Mesenchymal stem cell (in vitro differentiated cells and primary cell): Measurements from ENCODE around the gene NTRK3.

Experiments
- DNase-seq: peaks from one replicate; pipeline ENCODE4 v3.0.0-alpha.2; 2013
- H2AFZ ChIP-seq: one replicate; pipeline ENCODE4 v1.6.1; 2013; ENCODE audit warnings: low read depth, mild to moderate bottlenecking, control low read depth, inconsistent platforms, low read length, moderate library complexity
- H2AK5ac ChIP-seq: 2 replicates; pipeline ENCODE4 v1.6.1; 2013; ENCODE audit warnings: low read length, moderate library complexity, mild to moderate bottlenecking, inconsistent platforms; ENCODE audit not compliant: severe bottlenecking
- H2BK120ac ChIP-seq: one replicate; pipeline ENCODE4 v1.6.1; 2013; ENCODE audit warnings: low read depth, mild to moderate bottlenecking, inconsistent platforms, low read length, moderate library complexity
- H2BK12ac ChIP-seq, 2 experiments: one replicate each; pipeline ENCODE4 v1.6.1; 2013; ENCODE audit warnings: inconsistent platforms in 2 of 2, low read length in 2 of 2, mild to moderate bottlenecking in 2 of 2, moderate library complexity in 2 of 2, control low read depth in 1 of 2
- H2BK15ac ChIP-seq: one replicate; pipeline ENCODE4 v1.6.1; 2013; ENCODE audit warnings: mild to moderate bottlenecking, low read depth, inconsistent platforms; ENCODE audit not compliant: poor library complexity, severe bottlenecking
- H2BK5ac ChIP-seq: 2 replicates; pipeline ENCODE4 v1.6.1; 2013; ENCODE audit warnings: low read depth, mild to moderate bottlenecking, low read length, control low read depth, inconsistent platforms; ENCODE audit not compliant: poor library complexity, severe bottlenecking
- H3K14ac ChIP-seq, 2 experiments: one replicate each; pipeline ENCODE4 v1.6.1; 2013; ENCODE audit warnings: inconsistent platforms in 2 of 2, low read length in 2 of 2, control low read depth in 1 of 2, mild to moderate bottlenecking in 1 of 2, moderate library complexity in 1 of 2
- H3K18ac ChIP-seq, 2 experiments: one replicate each; pipeline ENCODE4 v1.6.1; 2013; ENCODE audit warnings: inconsistent platforms in 2 of 2, low read length in 2 of 2, control low read depth in 1 of 2, low read depth in 1 of 2, mild to moderate bottlenecking in 1 of 2
- H3K23ac ChIP-seq, 2 experiments: one replicate each; pipeline ENCODE4 v1.6.1; 2013; ENCODE audit warnings: inconsistent platforms in 2 of 2, low read length in 2 of 2, mild to moderate bottlenecking in 2 of 2, moderate library complexity in 2 of 2, control low read depth in 1 of 2
- H3K27ac ChIP-seq: 2 replicates; pipeline ENCODE4 v1.5.1; 2013; ENCODE audit warnings: mild to moderate bottlenecking, moderate library complexity, low read length, control low read depth, inconsistent platforms; ENCODE audit not compliant: poor library complexity, severe bottlenecking
- H3K27me3 ChIP-seq, 2 experiments: 2 replicates each; pipeline versions ENCODE4 v1.6.1 to v1.7.0; 2013; ENCODE audit warnings: low read length in 2 of 2, mild to moderate bottlenecking in 2 of 2, moderate library complexity in 2 of 2, control low read depth in 1 of 2, inconsistent platforms in 1 of 2; ENCODE audit not compliant: control insufficient read depth in 1 of 2, insufficient read depth in 1 of 2
- H3K36me3 ChIP-seq, 2 experiments: 2 replicates each; pipeline versions ENCODE4 v1.6.1 to v1.7.0; 2013; ENCODE audit warnings: low read length in 2 of 2, control low read depth in 1 of 2, inconsistent platforms in 1 of 2, low read depth in 1 of 2, mild to moderate bottlenecking in 1 of 2; ENCODE audit not compliant: insufficient read depth in 2 of 2, control insufficient read depth in 1 of 2
- H3K4ac ChIP-seq, 2 experiments: one replicate each; pipeline ENCODE4 v1.6.1; 2013; ENCODE audit warnings: inconsistent platforms in 2 of 2, low read length in 2 of 2, mild to moderate bottlenecking in 2 of 2, moderate library complexity in 2 of 2, control low read depth in 1 of 2, low read depth in 1 of 2
- H3K4me1 ChIP-seq: 2 replicates; pipeline ENCODE4 v1.6.1; 2013; ENCODE audit warnings: low read depth, low read length, control low read depth; ENCODE audit not compliant: control insufficient read depth, insufficient read depth
- H3K4me2 ChIP-seq: 2 replicates; pipeline ENCODE4 v1.6.1; 2013; ENCODE audit warnings: low read length, mild to moderate bottlenecking, inconsistent platforms; ENCODE audit not compliant: poor library complexity, severe bottlenecking
- H3K4me3 ChIP-seq, 2 experiments: 2 replicates each; pipeline versions ENCODE4 v1.5.1 to v1.7.0; 2013; ENCODE audit warnings: low read length in 2 of 2, mild to moderate bottlenecking in 2 of 2, control low read depth in 1 of 2, low read depth in 1 of 2; ENCODE audit not compliant: insufficient read depth in 1 of 2
- H3K79me1 ChIP-seq: replicated peaks from 2 replicates; pipeline ENCODE4 v1.6.1; 2013; ENCODE audit warnings: mild to moderate bottlenecking, control low read depth, low read length, inconsistent platforms; ENCODE audit not compliant: poor library complexity, severe bottlenecking
- H3K9ac ChIP-seq: 2 replicates; pipeline ENCODE4 v1.7.0; 2013; ENCODE audit warnings: mild to moderate bottlenecking, low read length, moderate library complexity
- H3K9me3 ChIP-seq: 2 replicates; pipeline ENCODE4 v1.7.0; 2013; ENCODE audit warnings: mild to moderate bottlenecking, low read length; ENCODE audit not compliant: control insufficient read depth
- H4K8ac ChIP-seq: one replicate; pipeline ENCODE4 v1.6.1; 2013; ENCODE audit warnings: inconsistent platforms, mild to moderate bottlenecking, low read length, moderate library complexity
- H4K91ac ChIP-seq: one replicate; pipeline ENCODE4 v1.6.1; 2013; ENCODE audit warnings: mild to moderate bottlenecking, low read length, inconsistent platforms
- WGBS: methylation state at CpG from one replicate; pipeline ENCODE4 v1.1.7; 2013; ENCODE audit warnings: mixed read lengths; 5-methylcytosine and 5-hydroxymethylcytosine counted together

The NTRK3 gene

DNA sequence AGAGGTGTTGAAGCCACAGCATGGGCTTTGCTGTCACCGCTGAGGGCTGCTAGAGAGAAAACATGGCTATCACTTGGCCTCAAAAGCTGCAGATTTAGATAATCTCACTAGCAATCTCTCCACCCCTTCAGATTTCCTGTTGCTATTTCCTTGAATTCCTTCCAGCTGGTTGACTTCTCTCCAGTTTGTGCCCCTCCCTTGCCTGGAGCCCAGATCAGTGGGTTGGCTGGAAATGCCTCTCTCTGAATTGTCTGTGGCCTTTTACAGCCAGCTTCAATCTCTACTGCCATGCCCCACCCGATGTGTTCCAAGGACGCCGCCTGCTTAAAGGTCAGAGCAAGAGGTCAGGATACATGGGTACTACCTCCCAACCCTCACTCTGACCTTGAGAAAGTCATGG, 294.1 kb downstream of the NTRK3 start:
- no peak overlapping the region for H3K4me3 ChIP-seq
- no peak overlapping the region for H4K91ac ChIP-seq
- H3K4me2 ChIP-seq = no peak overlapping the region
- no peaks in the 10 kb centered on the region for H3K36me3 ChIP-seq
- H4K8ac ChIP-seq = no peak overlapping the region
- H3K9me3 ChIP-seq = no peaks in the 10 kb centered on the region
- H2BK120ac ChIP-seq = no peak overlapping the region
- no peak overlapping the region for H2BK15ac ChIP-seq
- H3K27ac ChIP-seq = no peak overlapping the region
- no peak overlapping the region for H2AFZ ChIP-seq
- no peak overlapping the region for H2BK5ac ChIP-seq
- no peak overlapping the region for H3K14ac ChIP-seq
- no peak overlapping the region for H3K23ac ChIP-seq
- no peak overlapping the region for H3K4ac ChIP-seq
- H3K9ac ChIP-seq = no peak overlapping the region
- H3K4me1 ChIP-seq = no peaks in the 10 kb centered on the region
- no peak overlapping the region for H3K18ac ChIP-seq
- no peak for DNase-seq
- no peak overlapping the region for H2AK5ac ChIP-seq
- H3K27me3 ChIP-seq = peaks cover 0 to 20% of the 10 kb centered on the region in 2 experiments
- H2BK12ac ChIP-seq = no peak overlapping the region
- 66% methylated on average over 4 of the region's 4 CpGs for WGBS
- H3K79me1 ChIP-seq = no peaks in the 10 kb centered on the region

DNA sequence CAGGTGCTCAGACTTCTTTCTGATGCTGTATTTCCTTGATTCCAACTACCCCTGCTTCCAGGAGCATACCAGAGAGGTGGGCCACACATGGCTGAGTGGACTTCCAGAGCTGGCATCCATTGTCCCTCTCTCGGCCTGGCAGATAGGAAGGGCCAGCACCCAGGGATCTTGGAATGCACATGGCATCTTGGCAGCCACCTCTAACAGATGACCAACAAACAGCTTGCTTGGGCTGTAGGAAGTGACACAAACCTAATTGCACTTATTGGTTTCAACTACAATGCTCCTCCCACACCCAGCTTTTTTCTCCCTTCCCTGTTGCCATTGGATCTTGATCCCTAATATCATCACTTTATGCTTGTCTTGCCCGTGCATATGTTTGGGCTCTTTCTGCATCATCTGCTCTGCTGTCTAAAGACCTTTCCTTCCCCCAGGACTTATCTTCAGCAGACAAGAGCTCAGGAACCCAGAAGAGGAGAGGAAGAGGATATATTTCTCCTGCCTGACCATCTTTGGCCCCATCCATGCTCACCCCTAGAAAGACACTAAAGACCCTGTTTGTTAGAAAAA, 294.6 kb downstream of the NTRK3 start:
- no peak overlapping the region for H3K4me2 ChIP-seq
- no peak overlapping the region for H3K18ac ChIP-seq
- H3K27ac ChIP-seq = no peak overlapping the region
- H3K9ac ChIP-seq = no peak overlapping the region
- H2BK15ac ChIP-seq = no peak overlapping the region
- no peaks in the 10 kb centered on the region for H3K9me3 ChIP-seq
- no peak overlapping the region for H2BK120ac ChIP-seq
- no peak overlapping the region for H2AK5ac ChIP-seq
- H3K14ac ChIP-seq = no peak overlapping the region
- no peaks in the 10 kb centered on the region for H3K36me3 ChIP-seq
- no peak overlapping the region for H2AFZ ChIP-seq
- H3K4me3 ChIP-seq = no peak overlapping the region
- H3K27me3 ChIP-seq = peaks cover 0 to 23% of the 10 kb centered on the region in 2 experiments
- no peaks in the 10 kb centered on the region for H3K79me1 ChIP-seq
- H3K23ac ChIP-seq = no peak overlapping the region
- H2BK12ac ChIP-seq = no peak overlapping the region
- H3K4ac ChIP-seq = no peak overlapping the region
- no peak overlapping the region for H4K8ac ChIP-seq
- no peak for DNase-seq
- H4K91ac ChIP-seq = no peak overlapping the region
- no peak overlapping the region for H2BK5ac ChIP-seq
- H3K4me1 ChIP-seq = no peaks in the 10 kb centered on the region
- WGBS = 81% methylated on average over 2 of the region's 2 CpGs

DNA sequence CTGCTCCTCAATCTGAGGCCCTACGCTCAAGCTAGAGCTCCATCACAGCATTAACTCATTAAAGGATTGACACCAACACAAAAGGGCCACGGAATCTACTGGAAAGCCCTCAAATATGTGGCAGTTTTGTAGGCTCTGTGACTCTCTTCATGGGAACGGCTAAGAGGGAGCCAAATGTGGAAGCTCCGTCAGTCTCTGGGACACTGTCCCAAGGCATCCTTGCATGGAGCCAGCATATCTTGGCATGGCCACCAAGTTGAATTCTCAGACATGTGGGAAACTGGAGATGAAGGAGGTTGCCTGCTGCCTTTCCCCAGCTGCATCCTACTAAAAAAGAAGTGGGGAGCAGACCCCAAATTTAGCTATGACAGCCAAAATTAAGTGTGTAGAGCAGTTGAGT, 296.9 kb downstream of the NTRK3 start:
- H4K8ac ChIP-seq = no peak overlapping the region
- 82% methylated on average over 4 of the region's 4 CpGs for WGBS
- no peaks in the 10 kb centered on the region for H3K36me3 ChIP-seq
- H4K91ac ChIP-seq = no peak overlapping the region
- no peak overlapping the region for H3K4me3 ChIP-seq
- H2BK120ac ChIP-seq = no peak overlapping the region
- no peak overlapping the region for H3K4me2 ChIP-seq
- H2AFZ ChIP-seq = no peak overlapping the region
- no peak for DNase-seq
- no peak overlapping the region for H2BK15ac ChIP-seq
- no peak overlapping the region for H3K9ac ChIP-seq
- no peak overlapping the region for H3K14ac ChIP-seq
- no peaks in the 10 kb centered on the region for H3K9me3 ChIP-seq
- no peak overlapping the region for H2BK12ac ChIP-seq
- no peaks in the 10 kb centered on the region for H3K4me1 ChIP-seq
- H3K23ac ChIP-seq = no peak overlapping the region
- no peak overlapping the region for H3K18ac ChIP-seq
- H3K27me3 ChIP-seq = peaks cover 0 to 23% of the 10 kb centered on the region in 2 experiments
- H3K4ac ChIP-seq = no peak overlapping the region
- H2BK5ac ChIP-seq = peak overlapping the region; percentile 49
- H3K79me1 ChIP-seq = no peaks in the 10 kb centered on the region
- no peak overlapping the region for H2AK5ac ChIP-seq
- H3K27ac ChIP-seq = no peak overlapping the region

DNA sequence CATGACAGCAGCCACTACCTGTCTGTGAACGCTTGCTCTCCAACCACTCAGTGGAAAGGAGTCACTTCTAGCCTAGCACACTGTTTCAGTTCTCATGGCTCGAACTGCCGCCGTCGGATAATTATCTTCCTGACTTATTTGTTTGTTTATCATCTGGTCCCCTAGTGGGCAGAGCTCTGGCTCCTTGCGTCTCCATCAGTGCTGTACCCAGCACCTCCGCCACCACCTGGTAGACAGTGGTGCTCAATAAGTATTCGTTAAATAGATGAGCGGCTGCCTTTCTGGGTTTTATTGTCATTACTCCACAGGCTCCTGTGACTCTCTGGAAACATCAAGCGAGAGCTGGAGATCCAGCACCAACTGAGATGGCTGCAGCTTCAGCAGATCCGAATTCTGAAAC, 297.5 kb downstream of the NTRK3 start:
- H4K8ac ChIP-seq = no peak overlapping the region

More for the DNA sequence above, 297.5 kb downstream of the NTRK3 start:
- DNase-seq = no peak
- no peak overlapping the region for H3K4ac ChIP-seq
- H3K23ac ChIP-seq = no peak overlapping the region
- H3K27ac ChIP-seq = no peak overlapping the region
- H2BK5ac ChIP-seq = no peak overlapping the region
- no peak overlapping the region for H3K9ac ChIP-seq
- peaks cover 0 to 23% of the 10 kb centered on the region in 2 experiments for H3K27me3 ChIP-seq
- no peak overlapping the region for H2BK15ac ChIP-seq
- H2AK5ac ChIP-seq = no peak overlapping the region
- H3K4me3 ChIP-seq = no peak overlapping the region
- H3K79me1 ChIP-seq = no peaks in the 10 kb centered on the region
- no peak overlapping the region for H3K14ac ChIP-seq
- no peak overlapping the region for H2BK120ac ChIP-seq
- H2AFZ ChIP-seq = no peak overlapping the region
- no peak overlapping the region for H3K18ac ChIP-seq
- no peaks in the 10 kb centered on the region for H3K4me1 ChIP-seq
- no peak overlapping the region for H2BK12ac ChIP-seq
- H3K36me3 ChIP-seq = no peaks in the 10 kb centered on the region
- no peak overlapping the region for H3K4me2 ChIP-seq
- 91% methylated on average over 11 of the region's 11 CpGs for whole genome bisulfite sequencing
- H4K91ac ChIP-seq = no peak overlapping the region
- H3K9me3 ChIP-seq = no peaks in the 10 kb centered on the region
